HepG2 (cell line): ENCODE data around the gene CRISPLD2.

ENCODE experiments used
- ASH2L ChIP-seq: fragments of 300-600, 200-600 bp; sonication (generic); IDR thresholded peaks from 2 replicates; pipeline ENCODE4 v1.7.0; 2017; ENCODE audit warnings: low read depth, mild to moderate bottlenecking, moderate library complexity, mixed read lengths, low read length; ENCODE audit not compliant: insufficient read length
- FOXJ3 ChIP-seq: sonication (generic); formaldehyde crosslinking; IDR thresholded peaks from 2 replicates; pipeline ENCODE4 v1.4.0; 2020; ENCODE audit warnings: missing genetic modification reagents, mild to moderate bottlenecking, borderline replicate concordance
- GABPA ChIP-seq, 2 experiments: IDR thresholded peaks; 2 replicates each; pipeline ENCODE4 v1.6.1; 2011 to 2016; ENCODE audit warnings: low read depth in 2 of 2, low read length in 1 of 2, missing biosample characterization in 1 of 2, missing genetic modification characterization in 1 of 2
- HNRNPK ChIP-seq: fragments of 200-400 bp; formaldehyde crosslinking; IDR thresholded peaks from 2 replicates; pipeline ENCODE4 v1.6.1; 2018; ENCODE audit warnings: low read length, low read depth, moderate library complexity, mild to moderate bottlenecking; ENCODE audit not compliant: poor library complexity, severe bottlenecking
- HOXD1 ChIP-seq: sonication (generic); formaldehyde crosslinking; IDR thresholded peaks from 2 replicates; pipeline ENCODE4 v1.5.0; 2020; ENCODE audit warnings: missing genetic modification reagents
- KDM6A ChIP-seq: IDR thresholded peaks from 2 replicates; pipeline ENCODE4 v1.6.1; 2016; ENCODE audit warnings: low read depth
- MAX ChIP-seq: IDR thresholded peaks from 2 replicates; pipeline ENCODE4 v1.6.1; 2012; ENCODE audit warnings: inconsistent platforms
- MTA1 ChIP-seq: sonication (generic); formaldehyde crosslinking; IDR thresholded peaks from 2 replicates; pipeline ENCODE4 v1.4.0; 2020; ENCODE audit warnings: missing genetic modification reagents, mild to moderate bottlenecking, borderline replicate concordance
- MYC ChIP-seq: sonication (generic); formaldehyde crosslinking; IDR thresholded peaks from 2 replicates; pipeline ENCODE4 v1.9.0; 2021; ENCODE audit warnings: missing genetic modification reagents, borderline replicate concordance
- RXRA ChIP-seq: sonication (generic); formaldehyde crosslinking; IDR thresholded peaks from 2 replicates; pipeline ENCODE4 v1.5.1; 2020; ENCODE audit warnings: missing genetic modification reagents
- TFE3 ChIP-seq: IDR thresholded peaks from 2 replicates; pipeline ENCODE4 v1.6.1; 2016
- ZBTB40 ChIP-seq, 2 experiments: fragments of 450-650 bp in 1 of 2; sonication (generic) in 1 of 2; formaldehyde crosslinking in 1 of 2; IDR thresholded peaks; 2 replicates each; pipeline versions ENCODE4 v1.6.1 to v1.8.0; 2016 to 2022; ENCODE audit warnings: antibody characterized with exemption in 1 of 2, mild to moderate bottlenecking in 1 of 2, missing genetic modification reagents in 1 of 2
- ZNF180 ChIP-seq: sonication (generic); formaldehyde crosslinking; IDR thresholded peaks from 2 replicates; pipeline ENCODE4 v1.4.0; 2020; ENCODE audit warnings: low read depth, missing genetic modification reagents, borderline replicate concordance

GRCh38 chr16:84842516-84843148 lies 22.8 kb downstream of the CRISPLD2 start:
- TF ChIP-seq MYC (CRISPR knock-in tag): no peak
- no peak for TF ChIP-seq TFE3
- no peak for TF ChIP-seq MAX
- no peak for TF ChIP-seq ZBTB40 (IDR thresholded peaks at IDR 0.05)
- no peak for TF ChIP-seq ZBTB40 (CRISPR knock-in tag; IDR thresholded peaks at IDR 0.05)
- TF ChIP-seq MTA1: no peak
- TF ChIP-seq HOXD1 (CRISPR knock-in tag): no peak
- TF ChIP-seq ASH2L: no peak
- TF ChIP-seq ZNF180: no peak
- TF ChIP-seq GABPA (IDR thresholded peaks at IDR 0.05; ENCODE audit: low read depth, low read length): no peak
- TF ChIP-seq GABPA (CRISPR knock-in tag; IDR thresholded peaks at IDR 0.05; ENCODE audit: low read depth): no peak
- no peak for TF ChIP-seq RXRA (CRISPR knock-in tag)
- no peak for TF ChIP-seq FOXJ3
- TF ChIP-seq HNRNPK: no peak
- TF ChIP-seq KDM6A (CRISPR knock-in tag): no peak
